ENCODE results near the gene NCOA1.

DNA sequence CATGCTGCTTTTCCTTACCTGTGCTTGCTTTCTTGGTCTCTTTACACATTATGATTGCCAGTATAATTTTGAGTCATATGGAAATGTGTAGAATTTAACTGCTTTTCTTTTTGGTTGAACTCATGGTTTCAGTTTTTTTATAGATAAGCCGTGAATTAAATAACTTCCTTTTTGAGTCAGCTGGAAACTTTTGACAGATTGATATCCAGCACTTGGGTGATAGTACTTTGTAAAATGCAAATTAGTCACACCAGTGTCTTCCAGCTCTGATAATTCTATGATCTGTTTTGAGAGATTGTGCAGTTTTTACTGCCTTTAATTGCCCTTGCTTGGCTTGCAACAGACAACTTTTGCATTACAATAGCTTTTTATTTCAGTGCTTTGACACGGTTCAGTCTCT lies 86.4 kb downstream of the NCOA1 start:
- TF ChIP-seq FOXK2 (IDR thresholded peaks at IDR 0.05) (no peak), ARNT (IDR thresholded peaks at IDR 0.05) (no peak), NFRKB (IDR thresholded peaks at IDR 0.05) (no peak)

Data from HEK293T (cell line).